Measurements from ENCODE around the gene CLTCL1.
"Not testable (repeated sequence)": the region's sequence is repeated elsewhere in the genome, so short reads cannot be mapped to it uniquely, and the experiment has no call there.

CLTCL1 gene
- 0.59 to 2.1 (median 0.80) reads per million in 4 donors for total RNA-seq

DNA sequence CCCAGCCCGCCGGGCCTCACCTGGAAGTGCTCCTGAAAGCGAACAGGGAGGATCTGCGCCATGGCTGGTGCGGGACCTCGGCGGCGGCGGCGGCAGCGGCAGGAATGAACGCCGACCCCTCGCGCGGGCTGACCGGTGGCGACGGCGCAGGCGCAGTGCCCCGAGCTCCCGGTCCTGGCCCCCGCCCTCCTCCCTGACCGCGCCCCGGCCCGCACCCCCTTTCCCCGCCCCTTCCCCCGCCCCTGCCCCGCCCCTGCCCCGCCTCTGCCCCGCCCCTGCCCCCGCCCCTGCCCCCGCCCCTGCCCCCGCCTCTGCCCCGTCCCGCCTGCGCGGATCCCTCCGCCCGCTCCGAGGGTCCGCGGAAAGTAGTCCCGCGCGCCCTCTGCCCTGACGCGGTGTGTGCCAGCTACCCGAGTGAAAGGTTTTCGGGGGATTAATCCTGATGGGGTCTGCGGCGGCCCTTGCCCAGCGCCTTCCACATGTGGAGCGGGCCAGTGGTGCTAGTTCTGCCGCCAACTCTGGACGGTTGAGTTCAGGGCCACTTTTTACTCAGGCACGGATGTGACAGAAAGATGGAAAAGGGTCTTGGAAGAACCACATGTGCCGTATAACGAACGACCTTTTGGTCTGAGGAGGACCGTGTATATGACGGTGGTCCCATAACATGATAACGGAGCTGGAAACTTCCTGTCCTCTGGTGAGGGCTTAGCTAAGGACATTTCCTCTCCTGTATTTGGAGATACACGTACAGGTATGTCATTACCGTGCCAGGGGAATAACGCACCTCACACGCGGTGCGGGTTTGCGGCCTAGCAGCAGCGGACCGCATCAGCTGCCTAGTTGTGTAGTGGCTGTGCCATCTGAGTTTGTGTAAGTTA, at the start of gene CLTCL1:
CLTCL1 (minus strand) TSS at position 140 of the 878 bp plus-strand sequence; CDS start at position 62, 78 bp downstream.
- peak; percentile 54 to 76 (median 62) for DNase-seq

DNA sequence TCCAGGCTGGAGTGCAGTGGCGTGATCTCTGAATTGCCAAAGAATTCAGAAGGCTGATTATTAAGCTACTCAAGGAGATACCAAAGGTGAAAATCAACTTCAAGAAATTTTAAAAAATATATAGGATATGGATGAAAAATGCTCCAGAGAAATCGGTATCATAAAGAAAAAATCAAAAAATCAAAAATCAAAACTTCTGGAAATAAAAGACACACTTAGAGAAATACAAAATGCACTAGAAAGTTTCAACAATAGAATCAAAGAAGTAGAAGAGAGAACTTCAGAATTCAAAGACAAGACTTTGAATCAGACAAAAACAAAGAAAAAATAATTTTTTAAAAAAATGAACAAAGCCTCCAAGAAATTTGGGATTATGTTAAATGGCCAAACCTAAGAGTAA, 45.6 kb upstream of the CLTCL1 start:
- no peak for DNase-seq

- no peak for DNase-seq
Observed at GRCh38 chr22:19336133-19337075, 44.9 kb upstream of the CLTCL1 start.

- no peak for DNase-seq
Observed at GRCh38 chr22:19331975-19332374, 40.5 kb upstream of the CLTCL1 start.

- DNase-seq: no peak
Observed at GRCh38 chr22:19331474-19331873, 40.0 kb upstream of the CLTCL1 start.

- DNase-seq: no peak
Observed at GRCh38 chr22:19330865-19331418, 39.4 kb upstream of the CLTCL1 start.

- DNase-seq: not testable (repeated sequence)
Observed at GRCh38 chr22:19330205-19330604, 38.7 kb upstream of the CLTCL1 start.

DNA sequence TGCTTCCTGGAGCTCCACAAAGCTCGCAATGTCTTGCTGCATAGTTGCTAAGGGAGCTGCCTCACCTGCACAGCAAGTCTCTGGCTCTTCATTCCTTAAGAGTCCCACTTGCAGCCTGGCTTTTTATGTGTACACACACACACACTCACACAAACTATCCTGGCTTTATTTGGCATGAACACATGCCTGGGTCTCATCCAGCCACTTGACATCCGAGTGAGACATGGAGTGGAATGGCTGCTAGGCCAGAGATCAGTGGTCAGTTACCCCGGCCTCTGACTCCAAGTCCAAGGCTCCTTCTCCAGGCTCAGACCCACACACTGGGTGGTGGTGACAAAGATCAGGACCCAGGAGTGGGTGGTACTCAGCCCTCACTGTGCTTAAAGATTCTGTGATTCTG, 37.9 kb upstream of the CLTCL1 start:
- DNase-seq: no peak

- DNase-seq: no peak
Observed at GRCh38 chr22:19325296-19325948, 33.9 kb upstream of the CLTCL1 start.

DNA sequence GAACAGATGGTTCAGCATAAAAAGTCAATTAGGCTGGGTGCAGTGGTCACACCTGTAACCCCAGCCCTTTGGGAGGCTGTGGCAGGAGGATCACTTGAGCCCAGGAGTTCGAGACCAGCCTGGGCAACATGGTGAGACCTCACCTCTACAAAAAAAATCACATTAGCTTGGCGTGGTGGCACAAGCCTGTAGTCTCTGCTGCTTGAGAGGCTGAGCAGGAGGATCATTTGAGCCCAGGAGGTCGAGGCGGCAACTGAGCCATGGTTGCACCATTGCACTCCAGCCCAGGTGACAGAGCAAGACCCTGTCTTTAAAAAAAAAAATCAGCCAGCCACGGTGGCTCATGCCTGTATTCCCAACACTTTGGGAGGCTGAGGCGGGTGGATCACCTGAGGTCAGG, 31.9 kb upstream of the CLTCL1 start:
- DNase-seq: not testable (repeated sequence)

DNA sequence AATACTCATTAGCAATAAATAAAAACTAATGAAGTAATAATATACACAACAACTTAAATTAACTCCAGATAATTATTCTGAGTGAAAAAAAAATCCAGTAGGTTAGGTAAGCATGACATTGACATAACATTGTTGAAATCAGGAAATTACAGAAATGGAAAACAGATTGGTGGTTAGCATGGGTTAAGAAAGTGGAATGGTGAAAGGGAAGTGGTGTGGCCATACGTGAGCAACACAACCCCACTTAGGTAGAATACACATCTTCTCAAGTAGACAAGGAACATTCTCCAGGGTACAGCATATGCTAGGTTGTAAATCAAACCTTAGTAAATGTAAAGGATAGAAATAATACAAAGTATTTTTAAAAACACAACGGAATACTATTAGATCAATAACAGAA, 30.2 kb upstream of the CLTCL1 start:
- no peak for DNase-seq

DNA sequence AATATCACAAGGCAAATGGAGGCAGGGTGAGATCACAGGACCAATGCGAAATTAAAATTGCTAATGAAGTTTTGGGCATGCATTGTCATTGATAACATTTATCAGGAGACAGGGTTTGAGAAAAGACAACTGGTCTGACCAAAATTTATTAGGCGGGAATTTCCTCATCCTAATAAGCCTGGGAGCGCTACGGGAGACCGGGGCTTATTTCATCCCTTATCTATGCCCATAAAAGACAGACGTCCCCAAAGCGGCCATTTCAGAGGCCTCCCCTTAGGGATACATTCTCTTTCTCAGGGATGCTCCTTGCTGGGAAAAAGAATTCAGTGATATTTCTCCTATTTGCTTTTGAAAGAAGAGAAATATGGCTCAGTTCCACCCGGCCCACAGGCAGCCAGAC, 28.6 kb upstream of the CLTCL1 start:
- DNase-seq: not testable (repeated sequence)

DNA sequence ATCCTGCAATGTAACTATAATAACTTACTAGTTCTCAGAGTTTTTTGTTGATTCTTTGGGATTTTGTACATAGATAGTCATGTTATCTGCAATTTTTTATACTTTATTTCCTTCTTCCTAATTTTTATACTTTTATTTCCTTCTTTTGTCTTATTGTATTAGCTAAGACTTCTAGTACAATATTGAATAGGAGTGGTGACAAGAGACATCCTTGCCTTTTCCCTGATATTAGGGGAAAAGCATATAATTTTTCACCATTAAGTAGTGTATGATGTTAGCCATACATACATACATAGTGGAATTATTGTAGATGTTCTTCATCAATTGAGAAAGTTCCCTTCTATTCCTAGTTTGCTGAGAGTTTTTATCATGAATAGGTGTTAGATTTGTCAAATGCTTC, 27.8 kb upstream of the CLTCL1 start:
- DNase-seq: no peak

- no peak for DNase-seq
Observed at GRCh38 chr22:19317865-19318264, 26.3 kb upstream of the CLTCL1 start.

- no peak for DNase-seq
Observed at GRCh38 chr22:19307872-19308271, 16.4 kb upstream of the CLTCL1 start.

- not testable (repeated sequence) for DNase-seq
Observed at GRCh38 chr22:19306535-19306934, 15.0 kb upstream of the CLTCL1 start.

DNA sequence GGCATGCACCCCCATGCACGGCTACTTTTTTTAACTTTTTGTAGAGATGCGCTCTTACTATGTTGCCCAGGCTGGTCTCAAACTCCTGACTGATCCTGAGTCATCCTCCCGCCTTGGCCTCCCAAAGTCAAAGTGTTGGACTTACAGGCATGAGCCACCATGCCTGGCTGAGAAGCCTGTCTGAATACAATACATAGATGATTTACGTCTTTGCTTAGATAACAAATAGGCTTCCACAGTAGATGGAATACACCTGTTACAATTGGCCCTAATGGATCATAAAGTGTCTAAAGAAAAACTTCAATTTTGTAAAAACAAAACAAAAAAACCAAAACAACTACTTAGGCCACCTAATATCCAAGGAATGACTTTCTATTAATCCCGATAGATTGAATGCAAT, 13.0 kb upstream of the CLTCL1 start:
- DNase-seq: no peak

- no peak for DNase-seq
Observed at GRCh38 chr22:19303785-19304184, 12.3 kb upstream of the CLTCL1 start.

DNA sequence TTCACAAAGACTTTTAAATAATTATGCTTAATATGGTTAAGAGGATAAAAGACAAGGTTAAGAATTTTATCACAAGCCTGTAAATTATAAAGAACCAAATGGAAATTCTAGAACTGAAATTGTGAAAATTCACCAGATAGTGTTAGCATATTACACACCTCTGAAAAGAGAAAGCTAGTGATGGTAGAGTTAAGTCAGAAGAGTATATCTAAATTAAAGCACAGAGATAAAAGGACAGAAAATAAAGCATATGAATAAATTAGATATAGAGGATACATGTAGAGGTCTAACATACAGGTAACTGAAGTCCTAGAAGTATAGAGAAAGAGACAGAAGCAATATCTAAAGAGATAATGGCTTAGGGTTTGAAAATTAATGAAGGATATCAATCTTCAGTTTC, 4.2 kb upstream of the CLTCL1 start:
- no peak for DNase-seq

- DNase-seq: no peak
Observed at GRCh38 chr22:19292458-19293230, 1.1 kb upstream of the CLTCL1 start.

DNA sequence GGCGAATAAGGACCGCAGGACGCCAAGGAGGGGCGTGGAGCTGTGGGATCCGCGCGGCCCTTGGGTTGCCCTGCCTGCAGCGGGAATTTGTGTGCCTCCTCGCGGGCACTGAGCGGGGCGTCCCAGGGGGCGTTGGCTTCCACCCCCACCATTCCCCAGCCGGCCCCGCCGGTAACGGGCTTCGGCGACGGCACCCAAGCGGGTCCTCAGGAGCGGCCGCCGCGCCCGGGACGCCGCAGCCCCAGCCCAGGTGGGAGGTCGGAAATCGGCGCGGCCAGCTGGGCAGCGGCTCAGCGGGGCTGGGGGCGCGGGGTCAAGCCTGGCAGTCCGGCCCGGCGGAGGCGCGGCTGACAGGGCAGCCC, 320 bp downstream of the CLTCL1 start:
- peak; percentile 4 to 29 (median 17) for DNase-seq

Data from T-helper 1 cell (primary cell).